DMS 273 treated with DMSO at 0.1 percent for 48 hours (cell line): ENCODE results near the gene SMAD5.

Source experiments
- DNase-seq: peaks from one replicate; lab custom pipeline; 2025; lab: John Stamatoyannopoulos, UW

Gene SMAD5

DNA sequence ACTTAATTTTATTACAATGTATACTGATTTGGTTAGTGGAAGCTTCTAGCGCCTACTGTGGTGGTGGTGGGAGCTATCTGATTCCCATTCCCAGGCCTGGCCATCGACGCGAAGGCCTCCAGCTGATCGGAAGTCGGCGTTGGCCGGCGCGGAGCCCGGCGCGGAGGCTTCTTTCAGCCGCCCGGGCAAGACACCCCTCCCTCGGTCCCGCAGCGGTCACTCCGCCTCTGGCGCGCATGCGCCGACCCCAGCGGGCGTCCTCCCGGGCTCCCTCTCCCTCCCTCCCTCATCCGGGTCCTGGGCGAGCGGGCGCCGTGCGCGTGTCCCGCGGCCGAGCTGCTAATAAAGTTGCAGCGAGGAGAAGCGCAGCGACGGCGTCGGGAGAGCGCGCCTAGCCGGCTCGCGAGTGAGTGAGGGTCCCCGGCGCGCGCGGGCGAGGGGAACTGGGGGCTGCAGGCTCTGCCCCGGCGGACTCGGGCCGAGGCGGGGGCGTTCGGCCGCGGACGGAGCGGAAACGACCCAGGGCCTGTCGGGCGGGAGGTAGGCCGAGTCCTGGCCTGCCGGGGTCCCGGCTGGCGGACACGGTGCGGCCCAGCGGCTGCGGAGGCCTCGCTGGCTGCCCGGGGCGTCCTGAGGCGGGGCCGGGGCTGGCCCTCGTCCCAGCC lies at the start of gene SMAD5:
Gene SMAD5 (plus strand): TSS at position 289 of the 665 bp plus-strand sequence. CDS start 20,916 bp downstream, outside the sequence.
- peak; percentile 78 for DNase-seq

GRCh38 chr5:136084698-136085097 lies 47.9 kb upstream of the SMAD5 start:
- no peak for DNase-seq

DNA sequence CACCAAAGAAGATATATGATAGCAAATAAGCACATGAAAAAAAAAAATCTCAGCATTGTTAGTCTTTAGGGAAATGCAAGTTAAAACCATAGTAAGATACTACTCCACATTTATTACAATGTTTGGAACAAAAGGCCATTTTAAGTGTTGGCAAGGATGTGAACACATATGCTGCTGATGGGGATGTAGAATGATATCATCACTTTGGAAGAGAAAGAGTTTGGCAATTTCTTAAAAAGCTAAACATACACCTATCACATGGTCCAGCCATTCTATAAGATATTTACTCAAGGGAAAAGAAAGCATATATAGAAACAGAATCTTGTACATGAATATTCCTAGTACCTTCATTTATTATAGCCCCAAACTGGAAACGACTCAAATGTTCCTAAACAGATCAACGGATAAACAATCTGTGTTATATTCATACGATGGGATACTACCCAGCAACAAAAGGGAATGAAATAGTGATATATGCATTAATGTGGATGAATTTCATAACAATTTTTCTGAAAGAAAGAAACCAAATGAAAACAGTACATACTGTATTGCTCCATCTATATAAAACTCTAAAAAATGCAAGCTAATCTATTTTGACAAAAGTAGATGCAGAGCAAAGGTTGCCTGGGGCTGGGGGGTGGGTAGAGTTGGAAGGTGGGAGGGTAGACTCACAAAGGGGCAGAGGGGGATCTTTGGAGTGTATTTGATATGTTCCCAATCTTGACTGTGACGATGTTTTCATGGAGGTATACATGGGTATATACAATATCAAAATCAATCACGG lies 45.7 kb upstream of the SMAD5 start:
- no peak for DNase-seq

- no peak for DNase-seq
These were observed 44.4 kb upstream of the SMAD5 start for GRCh38 chr5:136087961-136088871.

DNA sequence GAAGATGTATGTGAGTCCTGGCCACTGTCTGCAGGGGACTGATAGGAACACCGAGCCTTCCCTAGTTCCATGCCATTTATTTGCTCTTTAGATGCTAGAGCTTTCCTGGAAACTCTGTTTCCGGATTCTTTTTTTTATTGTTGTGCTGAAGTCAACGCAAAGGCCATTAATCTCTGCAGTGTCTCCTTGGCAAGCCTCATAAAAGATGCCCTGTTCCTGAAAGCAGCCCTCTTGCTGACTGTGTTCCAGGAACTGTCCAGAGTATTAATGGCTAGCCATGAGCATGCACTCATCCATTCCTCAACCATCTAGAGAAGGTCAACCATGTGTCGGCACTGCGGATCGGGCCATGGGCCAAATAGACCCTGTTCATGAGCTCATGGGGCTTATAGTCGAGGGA lies 42.9 kb upstream of the SMAD5 start:
- DNase-seq, result no peak

DNA sequence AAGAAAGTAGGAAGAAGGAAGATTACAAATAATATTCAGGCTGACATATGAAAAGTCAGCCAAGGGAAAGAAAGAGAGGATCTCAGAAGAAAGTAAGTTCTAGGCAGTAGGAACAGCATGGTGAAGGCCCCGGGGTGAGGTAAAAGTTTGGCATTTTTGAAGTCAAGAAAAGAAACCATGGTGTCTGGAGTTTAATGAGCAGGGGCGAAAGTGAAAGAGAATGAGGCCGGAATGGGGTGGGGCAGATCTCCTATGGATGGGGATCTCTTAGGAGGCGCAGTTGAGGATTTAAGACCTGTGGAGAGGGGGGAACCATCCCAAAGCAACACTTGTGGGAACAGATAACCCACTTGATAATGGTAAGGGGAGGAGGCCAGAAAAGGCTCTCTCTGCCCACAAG lies 42.3 kb upstream of the SMAD5 start:
- no peak for DNase-seq

DNA sequence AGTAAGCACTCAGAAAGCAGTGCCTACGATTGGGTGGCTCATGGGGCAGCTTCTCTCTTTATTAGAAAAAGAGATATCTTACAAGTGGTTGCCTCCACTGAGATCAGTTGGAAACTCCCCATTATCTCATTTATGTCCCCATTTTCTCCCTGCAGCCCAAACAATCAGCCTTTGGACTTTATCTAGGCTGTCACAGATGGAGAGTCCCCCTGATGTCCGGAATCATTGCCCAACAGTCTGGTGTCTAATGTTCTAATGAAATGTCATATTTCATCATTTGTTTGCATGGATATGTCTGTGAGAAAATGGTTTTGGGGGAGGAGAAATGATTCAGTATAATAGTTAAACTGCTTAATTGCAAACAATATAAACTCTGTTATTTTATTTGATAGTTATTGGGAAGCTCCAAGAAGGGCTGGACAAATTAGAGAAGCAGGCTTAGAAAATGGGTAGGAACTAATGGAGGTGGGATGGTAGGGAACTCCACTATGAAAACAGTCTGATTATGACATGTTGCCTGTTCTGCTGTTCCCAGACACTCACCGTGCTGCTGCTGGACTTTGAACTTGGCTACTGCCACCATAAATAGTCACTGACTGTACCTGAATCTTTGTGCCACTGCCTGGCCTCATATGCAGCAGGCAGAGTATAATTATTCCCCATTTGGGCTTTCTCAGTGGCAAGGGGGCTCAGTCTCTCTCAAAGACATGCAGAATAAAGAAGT lies 38.3 kb upstream of the SMAD5 start:
- DNase-seq, result no peak

- no peak for DNase-seq
These were observed 37.6 kb upstream of the SMAD5 start for GRCh38 chr5:136094913-136095641.

- no peak for DNase-seq
These were observed 34.5 kb upstream of the SMAD5 start for GRCh38 chr5:136098176-136098575.

DNA sequence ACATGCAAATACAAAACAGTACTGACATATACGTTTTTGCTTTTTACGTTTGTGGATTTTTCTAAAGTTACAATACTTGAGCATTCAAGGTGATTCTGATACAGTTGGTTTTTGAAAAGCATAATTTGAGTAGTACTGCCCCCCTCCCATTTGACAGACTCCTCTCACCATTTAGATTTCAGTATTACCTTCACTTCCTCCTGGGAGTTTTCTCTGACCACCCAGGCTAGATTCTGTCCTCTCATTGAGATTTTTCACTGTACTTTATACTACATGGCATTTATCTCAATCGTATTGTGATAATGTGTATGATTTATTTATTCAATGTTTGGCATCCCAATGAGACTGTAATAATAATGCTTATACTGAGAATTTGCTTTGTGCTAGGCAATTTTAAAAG lies 32.8 kb upstream of the SMAD5 start:
- no peak for DNase-seq

GRCh38 chr5:136101884-136102283 lies 30.8 kb upstream of the SMAD5 start:
- no peak for DNase-seq

GRCh38 chr5:136103118-136103517 lies 29.5 kb upstream of the SMAD5 start:
- DNase-seq, result no peak

- no peak for DNase-seq
These were observed 28.2 kb upstream of the SMAD5 start for GRCh38 chr5:136104306-136104965.

DNA sequence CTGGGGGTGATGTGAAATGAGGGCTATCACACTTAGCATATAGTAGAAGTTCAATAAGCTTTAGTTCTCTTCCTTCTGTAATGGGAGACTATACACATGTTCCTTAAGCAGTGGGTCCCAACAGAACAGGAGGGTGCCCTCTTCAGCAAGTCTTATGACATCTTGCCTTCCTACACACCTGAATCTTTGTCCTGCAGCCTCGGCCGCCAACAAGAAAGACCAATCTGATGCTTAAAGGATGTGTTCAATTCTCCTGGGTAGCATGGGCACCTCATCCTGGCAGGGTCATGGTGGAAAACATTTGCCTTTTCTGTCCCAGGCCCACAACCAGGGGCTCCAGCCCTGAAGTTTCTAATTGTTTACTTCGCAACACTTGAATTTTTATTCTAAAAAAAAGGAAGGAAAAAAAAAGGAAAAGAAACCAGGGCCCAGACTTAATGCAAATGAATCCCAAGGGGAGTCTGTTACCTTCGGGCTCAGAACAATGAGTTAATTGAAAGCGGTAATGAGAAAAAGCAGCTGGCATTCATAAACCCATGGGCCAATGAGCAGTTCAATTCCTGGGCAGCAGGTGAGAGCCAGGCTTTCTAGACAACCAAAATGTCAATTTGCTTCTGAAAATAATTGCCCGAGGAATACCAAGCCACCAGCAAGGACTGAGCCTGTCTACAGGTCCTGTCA lies 26.2 kb upstream of the SMAD5 start:
- DNase-seq, result no peak

- DNase-seq, result no peak
These were observed 24.4 kb upstream of the SMAD5 start for GRCh38 chr5:136108180-136108611.

DNA sequence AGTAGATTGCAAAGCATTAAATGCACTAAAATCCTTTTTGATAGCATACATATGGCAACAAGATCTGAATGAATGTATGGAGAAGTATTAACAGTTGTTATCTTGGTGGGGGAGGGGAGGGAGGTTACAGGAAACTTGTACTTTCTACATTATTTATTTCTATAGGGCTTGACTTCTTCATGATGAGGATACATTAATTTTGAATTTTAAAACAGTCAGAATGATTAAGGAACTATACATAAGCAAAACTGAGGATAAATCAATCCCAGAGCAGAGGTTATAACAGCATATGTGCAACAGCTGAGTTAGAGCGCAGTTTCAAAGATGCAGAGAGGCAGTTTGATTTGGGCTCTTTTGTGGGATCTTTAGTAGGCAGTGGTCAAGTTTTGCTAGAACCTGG lies 23.9 kb upstream of the SMAD5 start:
- no peak for DNase-seq

- no peak for DNase-seq
These were observed 23.1 kb upstream of the SMAD5 start for GRCh38 chr5:136109453-136110135.

- DNase-seq, result no peak
These were observed 19.0 kb upstream of the SMAD5 start for GRCh38 chr5:136113606-136114005.

- no peak for DNase-seq
These were observed 18.1 kb upstream of the SMAD5 start for GRCh38 chr5:136114414-136115125.
